Fibroblast of villous mesenchyme (primary cell): ENCODE measurements around the gene FAM168B. TPM values are rescaled to one million over a fixed set of nuclear protein-coding genes. Genes with fewer than 3 reads are reported as not detected.
A peak's percentile ranks its signal among the peaks of the same experiment; 100 is the strongest.

ENCODE experiments used
- DNase-seq: peaks from one replicate; pipeline ENCODE4 v3.0.0-alpha.2; 2010; ENCODE audit warnings: low read depth
- H3K4me3 ChIP-seq: 2 replicates; pipeline ENCODE4 v1.5.1; 2011; ENCODE audit warnings: low read depth, mild to moderate bottlenecking, low read length
- total RNA-seq: library from RNA; depleted of rRNA; stranded (reverse); fragments of >200 nt; gene quantifications from 2 replicates; pipeline ENCODE4 v1.2.3, GENCODE V29; 2012
- TF ChIP-seq, protein P1 (sequence below): IDR thresholded peaks from 2 replicates; pipeline ENCODE4 v1.5.1; 2012; ENCODE audit warnings: low read depth, mild to moderate bottlenecking, low read length; ENCODE audit not compliant: insufficient read depth

FAM168B gene
- total RNA-seq, 1 donor = 91.5 TPM

DNA sequence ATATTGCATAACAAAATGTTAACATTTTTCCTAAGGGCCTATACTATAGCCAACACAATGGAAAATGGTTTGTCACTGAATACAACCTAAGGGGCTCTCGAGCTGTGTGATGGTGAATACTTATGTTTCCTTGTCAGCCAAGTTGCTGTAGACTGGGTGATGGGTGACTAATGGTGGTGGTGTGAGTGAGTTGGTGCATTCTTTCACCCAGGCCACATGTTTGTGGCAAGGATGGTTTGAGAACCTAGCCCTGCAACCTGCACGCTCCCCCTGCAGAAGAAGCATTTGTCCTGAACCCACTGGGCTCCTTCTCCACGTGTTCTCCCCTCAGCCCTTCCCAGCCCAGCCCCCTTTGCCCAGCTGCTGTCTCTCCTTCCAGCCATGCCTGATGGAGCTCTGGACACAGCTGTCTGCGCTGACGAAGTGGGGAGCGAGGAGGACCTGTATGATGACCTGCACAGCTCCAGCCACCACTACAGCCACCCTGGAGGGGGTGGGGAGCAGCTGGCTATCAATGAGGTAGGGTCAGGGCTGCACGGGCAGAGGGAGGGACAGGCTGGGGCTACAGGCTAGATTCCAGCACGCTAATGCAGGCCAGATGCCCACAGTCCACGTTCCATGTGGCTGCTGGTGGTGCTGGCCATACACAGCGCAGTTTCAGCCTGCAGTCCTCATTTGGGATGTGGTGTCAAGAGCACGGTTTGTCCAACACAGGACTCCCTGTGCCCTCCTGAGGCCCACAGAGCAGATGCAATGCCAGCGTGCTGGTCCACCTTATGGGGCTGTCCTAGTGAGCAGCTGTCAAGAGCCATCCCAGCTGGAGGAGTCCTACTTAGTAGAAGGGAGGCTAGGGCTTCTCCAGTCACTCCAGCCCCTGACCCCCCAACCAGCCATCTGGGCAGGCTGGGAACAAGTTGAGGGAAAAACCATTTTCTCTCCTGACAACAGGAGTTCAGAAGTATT is 65.4 kb downstream of the FAM168B start:
- TF ChIP-seq, protein P1, sequence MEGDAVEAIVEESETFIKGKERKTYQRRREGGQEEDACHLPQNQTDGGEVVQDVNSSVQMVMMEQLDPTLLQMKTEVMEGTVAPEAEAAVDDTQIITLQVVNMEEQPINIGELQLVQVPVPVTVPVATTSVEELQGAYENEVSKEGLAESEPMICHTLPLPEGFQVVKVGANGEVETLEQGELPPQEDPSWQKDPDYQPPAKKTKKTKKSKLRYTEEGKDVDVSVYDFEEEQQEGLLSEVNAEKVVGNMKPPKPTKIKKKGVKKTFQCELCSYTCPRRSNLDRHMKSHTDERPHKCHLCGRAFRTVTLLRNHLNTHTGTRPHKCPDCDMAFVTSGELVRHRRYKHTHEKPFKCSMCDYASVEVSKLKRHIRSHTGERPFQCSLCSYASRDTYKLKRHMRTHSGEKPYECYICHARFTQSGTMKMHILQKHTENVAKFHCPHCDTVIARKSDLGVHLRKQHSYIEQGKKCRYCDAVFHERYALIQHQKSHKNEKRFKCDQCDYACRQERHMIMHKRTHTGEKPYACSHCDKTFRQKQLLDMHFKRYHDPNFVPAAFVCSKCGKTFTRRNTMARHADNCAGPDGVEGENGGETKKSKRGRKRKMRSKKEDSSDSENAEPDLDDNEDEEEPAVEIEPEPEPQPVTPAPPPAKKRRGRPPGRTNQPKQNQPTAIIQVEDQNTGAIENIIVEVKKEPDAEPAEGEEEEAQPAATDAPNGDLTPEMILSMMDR = no peak
- no peak for DNase-seq
- H3K4me3 ChIP-seq = no peak overlapping the region

DNA sequence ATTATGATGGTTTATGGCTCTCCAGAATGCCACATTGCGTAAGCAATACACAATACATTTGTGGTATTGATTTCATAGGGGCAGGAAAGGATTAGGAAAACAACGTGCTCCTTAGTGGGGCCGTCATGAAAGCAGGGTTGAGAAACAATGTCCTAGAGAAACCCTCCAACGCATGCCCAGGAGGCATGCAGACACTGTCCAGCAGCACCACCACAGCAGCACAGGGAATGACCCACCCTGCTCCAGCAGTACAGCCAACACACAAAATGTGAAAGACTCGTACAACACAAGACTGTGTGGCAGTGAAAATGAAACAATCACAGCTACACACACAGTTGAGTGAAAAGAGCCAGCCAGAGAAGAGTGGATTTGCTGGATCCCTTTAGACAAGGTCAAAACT is 66.3 kb downstream of the FAM168B start:
- DNase-seq = no peak
- H3K4me3 ChIP-seq = no peak overlapping the region
- TF ChIP-seq, protein P1 = no peak

DNA sequence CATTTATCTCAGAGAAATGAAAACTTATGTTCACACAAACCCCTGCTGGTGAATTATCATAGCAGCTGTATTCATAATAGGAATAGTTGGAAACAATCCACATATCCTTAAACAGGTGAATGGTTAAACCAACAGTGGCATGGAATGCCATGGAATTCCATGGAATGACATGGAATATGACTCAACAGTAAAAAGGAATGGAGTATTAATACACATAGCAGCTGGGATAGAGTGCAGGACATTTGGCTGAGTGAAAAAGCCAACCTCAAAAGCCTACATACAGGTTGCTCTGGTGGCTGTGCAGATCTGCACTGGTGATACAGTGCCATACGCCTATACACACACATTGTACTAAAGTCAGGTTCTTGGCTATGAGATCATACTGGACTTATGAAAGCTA is 69.5 kb downstream of the FAM168B start:
- no peak overlapping the region for H3K4me3 ChIP-seq
- TF ChIP-seq, protein P1 = no peak
- no peak for DNase-seq

DNA sequence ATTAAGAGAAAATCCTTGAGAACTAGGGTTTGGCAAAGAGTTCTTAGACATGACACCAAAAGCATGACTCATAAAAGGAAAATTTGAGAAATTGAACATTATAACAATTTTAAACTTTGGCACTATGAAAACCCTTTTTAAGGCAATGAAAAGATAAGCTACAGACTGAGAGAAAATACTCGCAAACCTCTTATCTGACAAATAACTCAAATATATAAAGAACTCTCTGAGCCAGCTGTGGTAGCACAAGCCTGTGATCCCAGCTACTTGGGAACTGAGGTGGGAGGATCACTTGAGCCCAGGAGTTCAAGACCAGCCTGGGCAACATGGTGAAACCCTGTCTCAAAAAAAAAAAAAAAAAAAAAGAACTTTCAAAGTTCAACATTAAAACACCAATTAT is 70.5 kb downstream of the FAM168B start:
- TF ChIP-seq, protein P1 = no peak
- no peak for DNase-seq
- H3K4me3 ChIP-seq = no peak overlapping the region

DNA sequence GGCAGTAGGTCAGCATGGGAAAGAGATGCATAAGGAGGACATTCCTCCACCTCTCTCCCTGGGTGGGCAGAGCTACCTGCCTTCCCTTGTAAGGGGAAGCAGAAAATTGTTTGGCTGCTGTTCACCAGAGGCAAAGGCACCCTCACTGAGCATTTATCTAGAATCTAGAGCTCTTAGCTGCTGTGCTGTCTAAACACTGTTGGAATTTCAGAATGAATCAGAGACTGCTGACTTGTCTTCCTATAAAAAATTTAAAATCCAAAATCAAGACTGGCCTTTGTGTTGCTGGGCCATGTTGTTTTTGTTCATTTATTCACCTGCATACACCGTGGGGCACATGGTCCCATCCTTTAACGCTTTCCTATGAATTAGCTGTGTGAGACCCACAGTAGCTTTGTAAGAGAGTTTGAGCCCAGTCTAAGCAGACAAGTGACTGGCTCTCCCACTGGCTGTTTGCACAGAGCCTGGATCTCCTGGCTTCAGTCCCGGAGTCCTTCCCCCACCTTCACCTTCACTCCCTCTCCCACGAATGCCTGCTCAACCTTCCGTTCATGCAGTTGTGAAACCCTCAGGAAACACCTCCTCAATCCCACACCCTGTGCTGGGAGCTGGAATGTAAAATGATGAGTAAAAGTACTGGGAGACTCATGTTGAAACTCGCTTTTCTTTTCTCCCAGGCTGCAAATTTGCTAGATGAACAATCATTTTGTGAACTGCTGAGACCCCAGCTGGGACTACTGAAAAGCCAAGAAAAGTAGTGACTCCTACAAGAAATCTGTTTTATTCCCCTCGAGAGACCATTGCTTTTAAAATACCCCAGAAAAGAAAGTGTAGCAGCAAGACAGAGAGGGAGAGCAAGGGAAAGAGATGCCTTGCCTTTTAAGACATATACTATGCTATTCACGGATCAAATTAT is 76.2 kb downstream of the FAM168B start:
- no peak overlapping the region for H3K4me3 ChIP-seq
- DNase-seq = peak; percentile 45
- TF ChIP-seq, protein P1 = no peak

DNA sequence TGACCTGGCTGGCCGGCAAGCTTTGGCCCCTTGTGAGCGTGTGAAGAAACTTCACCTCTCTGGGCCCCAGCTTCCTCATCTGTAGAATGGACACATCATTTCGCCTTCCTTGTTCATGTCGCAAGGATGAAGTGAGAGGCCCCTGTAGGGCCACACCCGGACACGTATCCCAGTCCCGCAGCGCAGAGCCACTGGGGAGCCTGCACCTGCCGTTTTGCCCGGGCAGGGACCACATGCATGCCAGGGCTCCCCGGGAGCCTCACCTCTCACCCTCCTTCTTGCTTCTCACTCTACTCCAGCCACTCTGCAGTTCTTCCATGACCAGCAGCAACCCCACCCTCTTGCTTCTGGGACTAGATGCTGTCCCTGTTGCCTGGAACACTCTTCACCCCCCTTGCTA is 77.5 kb downstream of the FAM168B start:
- TF ChIP-seq, protein P1 = no peak
- DNase-seq = no peak
- no peak overlapping the region for H3K4me3 ChIP-seq
